HG02870 (cell line): ENCODE measurements around the gene HMBS.
"Not testable (repeated sequence)": the region's sequence is repeated elsewhere in the genome, so short reads cannot be mapped to it uniquely, and the experiment has no call there.

ENCODE experiments used
- ATAC-seq: cut with Tn5 transposase; IDR thresholded peaks from one replicate; pipeline ENCODE4 v1.9.1; 2021; ENCODE audit warnings: mild to moderate bottlenecking, moderate library complexity; ENCODE audit not compliant: unreplicated experiment

Gene HMBS

DNA sequence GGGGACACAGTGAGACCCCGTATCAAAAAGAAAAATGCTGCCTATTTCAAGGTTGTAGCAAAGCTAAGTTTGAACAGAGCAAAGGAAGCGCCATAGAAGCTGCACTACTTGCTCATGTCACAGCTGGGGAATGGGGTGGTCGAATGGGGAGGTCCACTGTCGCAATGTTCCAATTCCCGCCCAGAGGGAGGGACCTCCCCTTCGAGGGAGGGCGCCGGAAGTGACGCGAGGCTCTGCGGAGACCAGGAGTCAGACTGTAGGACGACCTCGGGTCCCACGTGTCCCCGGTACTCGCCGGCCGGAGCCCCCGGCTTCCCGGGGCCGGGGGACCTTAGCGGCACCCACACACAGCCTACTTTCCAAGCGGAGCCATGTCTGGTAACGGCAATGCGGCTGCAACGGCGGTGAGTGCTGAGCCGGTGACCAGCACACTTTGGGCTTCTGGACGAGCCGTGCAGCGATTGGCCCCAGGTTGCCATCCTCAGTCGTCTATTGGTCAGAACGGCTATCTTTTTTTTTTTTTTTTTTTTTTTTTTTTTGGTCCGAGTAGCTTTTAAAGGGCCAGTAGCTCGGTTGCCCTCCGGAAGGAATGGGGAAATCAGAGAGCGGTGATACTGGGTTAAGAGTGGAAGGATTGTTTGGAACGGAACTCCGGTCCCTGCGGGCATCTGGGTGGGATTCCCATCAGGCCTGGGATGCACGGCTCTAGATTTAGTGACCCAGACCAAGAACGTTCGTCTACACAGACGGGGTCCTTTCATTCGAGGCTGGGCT, at the start of gene HMBS:
TSS of gene HMBS (plus strand) at position 219 of the 774 bp plus-strand sequence. CDS start at position 372, 153 bp downstream.
- ATAC-seq: peak; percentile 86

- no peak for ATAC-seq
Measured at GRCh38 chr11:119038884-119039283, 45.8 kb upstream of the HMBS start.

DNA sequence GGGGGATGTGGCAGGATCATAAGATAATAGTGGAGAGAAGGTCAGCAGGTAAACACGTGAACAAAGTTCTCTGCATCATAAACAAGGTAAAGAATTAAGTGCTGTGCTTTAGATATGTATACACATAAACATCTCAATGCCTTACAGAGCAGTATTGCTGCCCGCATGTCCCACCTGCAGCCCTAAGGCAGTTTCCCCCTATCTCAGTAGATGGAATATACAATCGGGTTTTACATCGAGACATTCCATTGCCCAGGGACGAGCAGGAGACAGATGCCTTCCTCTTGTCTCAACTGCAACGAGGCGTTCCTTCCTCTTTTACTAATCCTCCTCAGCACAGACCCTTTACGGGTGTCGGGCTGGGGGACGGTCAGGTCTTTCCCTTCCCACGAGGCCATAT, 45.2 kb upstream of the HMBS start:
- ATAC-seq: not testable (repeated sequence)

GRCh38 chr11:119041821-119042514, 42.7 kb upstream of the HMBS start:
- no peak for ATAC-seq

GRCh38 chr11:119042927-119043326, 41.8 kb upstream of the HMBS start:
- no peak for ATAC-seq

DNA sequence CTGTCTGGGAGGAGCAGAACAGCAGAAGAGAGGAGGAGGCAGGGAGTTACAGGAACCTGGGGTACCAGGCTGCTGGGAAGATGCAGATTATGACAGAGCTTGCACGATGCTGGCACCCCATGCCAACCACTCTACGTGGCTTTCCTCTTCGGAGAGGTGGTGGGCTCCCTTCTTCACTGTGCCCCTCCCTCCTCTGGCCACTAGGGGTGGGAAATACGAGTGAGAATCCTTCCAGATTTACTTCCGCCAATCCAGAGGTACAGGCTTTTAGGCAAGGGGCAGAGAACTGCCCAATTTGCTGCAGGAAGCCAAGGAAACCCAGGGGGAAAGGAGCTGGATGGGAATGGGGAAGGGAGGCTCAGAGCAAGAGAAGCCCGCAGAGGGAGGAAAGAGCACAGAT, 40.0 kb upstream of the HMBS start:
- no peak for ATAC-seq

- ATAC-seq: no peak
Measured at GRCh38 chr11:119046489-119046888, 38.2 kb upstream of the HMBS start.

GRCh38 chr11:119047205-119047604, 37.5 kb upstream of the HMBS start:
- ATAC-seq: no peak

- no peak for ATAC-seq
Measured at GRCh38 chr11:119048644-119049043, 36.0 kb upstream of the HMBS start.

DNA sequence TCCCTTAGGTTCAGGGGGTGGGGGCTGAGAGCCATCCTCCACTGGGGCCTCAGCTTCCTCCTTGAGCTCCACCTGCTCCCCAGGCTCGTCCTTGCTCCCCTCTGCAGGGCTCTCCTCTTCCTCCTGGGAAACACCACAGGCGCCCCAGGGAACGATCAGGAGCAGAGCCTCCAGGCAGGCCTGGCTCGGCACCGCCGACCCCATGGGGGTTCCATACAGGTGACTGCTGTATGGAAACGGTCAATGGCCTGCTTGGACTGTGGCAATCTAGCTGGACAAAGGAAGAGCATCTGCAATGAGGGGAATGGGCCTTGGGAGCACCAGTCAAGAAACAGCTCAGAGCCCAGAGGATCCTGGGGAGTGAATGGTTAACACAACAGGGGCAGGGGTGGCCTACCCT, 35.6 kb upstream of the HMBS start:
- no peak for ATAC-seq

- ATAC-seq: peak; percentile 63
Measured at GRCh38 chr11:119051440-119052162, 33.1 kb upstream of the HMBS start.

GRCh38 chr11:119052163-119052814, 32.4 kb upstream of the HMBS start:
- peak; percentile 17 for ATAC-seq

DNA sequence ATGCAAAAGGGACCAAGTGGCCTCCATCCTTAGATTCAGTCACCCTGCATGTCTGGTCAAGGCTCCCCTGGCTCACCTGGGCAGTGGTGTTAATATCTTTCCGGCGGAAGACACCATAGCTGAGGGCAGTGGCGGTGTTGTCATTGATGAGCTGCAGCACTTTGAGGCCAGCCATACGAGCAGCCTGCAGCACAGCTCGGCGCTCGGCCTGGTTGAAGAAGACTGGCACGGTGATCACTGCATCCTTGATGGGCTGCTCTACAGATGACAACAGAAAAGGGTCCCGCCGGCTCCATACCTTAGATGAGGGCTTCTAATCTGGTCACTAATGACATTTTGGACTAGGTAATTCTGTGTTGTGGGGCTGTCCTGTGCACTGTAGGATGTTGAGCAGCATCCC, 30.3 kb upstream of the HMBS start:
- no peak for ATAC-seq

DNA sequence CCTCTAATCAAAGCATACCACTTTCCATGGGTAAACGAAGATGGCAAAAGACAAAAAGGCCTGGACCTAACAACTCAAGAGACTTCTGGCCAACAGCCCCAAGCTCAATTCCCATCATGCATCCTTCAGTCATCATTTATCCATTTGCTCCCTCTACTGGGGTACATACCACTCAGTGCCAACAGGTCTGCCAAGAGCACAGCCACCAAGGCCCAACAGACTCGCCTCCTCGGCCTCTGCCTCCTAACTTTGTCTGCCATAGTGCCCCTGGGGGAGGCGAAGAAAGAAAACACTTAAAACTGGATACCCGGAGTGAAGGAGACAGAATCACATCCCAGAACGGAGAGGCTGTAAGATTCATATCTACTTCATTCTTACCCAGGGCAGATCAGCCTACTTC, 28.8 kb upstream of the HMBS start:
- no peak for ATAC-seq

GRCh38 chr11:119056421-119056999, 28.2 kb upstream of the HMBS start:
- ATAC-seq: no peak

- ATAC-seq: peak; percentile 89
Measured at GRCh38 chr11:119057000-119057769, 27.5 kb upstream of the HMBS start, which contains the start of gene HYOU1. Gene HYOU1, minus strand, starts transcription at chr11:119057205. Its CDS starts 1,045 bp downstream, at chr11:119056160.

DNA sequence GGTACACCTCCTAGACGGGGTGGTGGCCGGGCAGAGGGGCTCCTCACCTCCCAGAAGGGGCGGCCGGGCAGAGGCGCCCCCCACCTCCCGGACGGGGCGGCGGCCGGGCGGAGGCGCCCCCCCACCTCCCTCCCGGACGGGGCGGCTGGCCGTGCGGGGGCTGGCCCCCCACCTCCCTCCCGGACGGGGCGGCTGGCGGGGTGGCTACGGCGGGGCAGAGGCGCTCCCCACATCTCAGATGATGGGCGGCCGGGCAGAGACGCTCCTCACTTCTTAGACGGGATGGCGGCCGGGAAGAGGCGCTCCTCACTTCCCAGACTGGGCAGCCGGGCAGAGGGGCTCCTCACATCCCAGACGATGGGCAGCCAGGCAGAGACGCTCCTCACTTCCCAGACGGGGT, 25.6 kb upstream of the HMBS start:
- ATAC-seq: not testable (repeated sequence)

GRCh38 chr11:119061256-119061655, 23.4 kb upstream of the HMBS start:
- no peak for ATAC-seq

- ATAC-seq: no peak
Measured at GRCh38 chr11:119062779-119063178, 21.9 kb upstream of the HMBS start.

DNA sequence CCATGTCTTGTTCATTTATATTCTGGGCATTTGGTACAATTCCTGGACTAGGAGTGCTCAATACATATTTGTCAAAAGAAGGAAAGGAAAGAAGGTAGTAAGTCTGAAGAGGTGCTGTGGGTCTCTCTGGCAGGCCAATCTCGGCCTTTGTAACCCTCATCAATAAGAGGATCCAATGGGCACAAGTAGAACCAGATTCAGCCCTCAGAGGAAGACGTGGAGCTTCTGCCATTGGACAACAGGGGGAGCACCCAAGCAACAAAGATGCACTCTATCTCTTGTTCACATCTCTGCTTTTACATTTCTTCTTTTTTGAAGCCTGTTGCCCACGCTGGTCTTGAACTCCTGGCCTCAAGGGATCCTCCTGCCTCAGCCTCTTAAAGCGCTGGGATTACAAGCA, 19.3 kb upstream of the HMBS start:
- no peak for ATAC-seq
